NCI-H1417 (cell line): ENCODE results near the gene GFER.
"Not testable (repeated sequence)": the region's sequence is repeated elsewhere in the genome, so short reads cannot be mapped to it uniquely, and the experiment has no call there.

Experiments used
- DNase-seq, 3 experiments: peaks; one replicate each; lab custom pipeline; 2025; lab: John Stamatoyannopoulos, UW

Gene GFER

GRCh38 chr16:1957434-1958142 lies 26.4 kb upstream of the GFER start:
- not testable (repeated sequence) for DNase-seq

GRCh38 chr16:1958143-1958491 lies 25.9 kb upstream of the GFER start:
- not testable (repeated sequence) for DNase-seq

GRCh38 chr16:1958715-1959268 lies 25.2 kb upstream of the GFER start:
- no peak for DNase-seq

GRCh38 chr16:1959269-1960039 lies 24.5 kb upstream of the GFER start, which contains the start of gene NDUFB10:
NDUFB10 (plus strand) TSS chr16:1959538; CDS start chr16:1959625, 87 bp downstream.
- peak; percentile 89 to 97 (median 89) for DNase-seq

GRCh38 chr16:1960665-1961630 lies 23.0 kb upstream of the GFER start:
- peak in 2 of 3 experiments; percentile 49 to 63 for DNase-seq

GRCh38 chr16:1961651-1962067 lies 22.3 kb upstream of the GFER start:
- peak in 1 of 3 experiments; percentile 17 for DNase-seq

GRCh38 chr16:1962161-1963153 lies 21.5 kb upstream of the GFER start:
- DNase-seq, result not testable (repeated sequence)

GRCh38 chr16:1963806-1964505 lies 20.0 kb upstream of the GFER start:
- peak in 2 of 3 experiments; percentile 55 to 76 for DNase-seq

GRCh38 chr16:1964506-1965395 lies 19.2 kb upstream of the GFER start, which contains the start of gene RPS2:
RPS2 (minus strand) TSS chr16:1964826; CDS start chr16:1964625, 201 bp downstream.
- DNase-seq, result peak; percentile 97 to 100 (median 99)

GRCh38 chr16:1965396-1966001 lies 18.5 kb upstream of the GFER start:
- DNase-seq, result peak in 1 of 3 experiments; percentile 45

- no peak for DNase-seq
Measured at GRCh38 chr16:1966460-1966859, 17.5 kb upstream of the GFER start, which contains the start of gene RNF151. RNF151 (plus strand) TSS chr16:1966856; CDS start chr16:1966882, 26 bp downstream.

GRCh38 chr16:1968146-1968953 lies 15.6 kb upstream of the GFER start:
- no peak for DNase-seq

GRCh38 chr16:1971796-1972489 lies 12.1 kb upstream of the GFER start, which contains the start of gene TBL3:
TBL3 (plus strand) TSS chr16:1972053; CDS start chr16:1972165, 112 bp downstream.
- DNase-seq, result peak; percentile 94 to 99 (median 96)

GRCh38 chr16:1972490-1972877 lies 11.5 kb upstream of the GFER start:
- DNase-seq, result peak in 1 of 3 experiments; percentile 28

- no peak for DNase-seq
Measured at GRCh38 chr16:1973461-1974156, 10.4 kb upstream of the GFER start.
